Skeletal muscle cell (primary cell): ENCODE data around the gene EMILIN2.
"Not testable (repeated sequence)": the region's sequence is repeated elsewhere in the genome, so short reads cannot be mapped to it uniquely, and the experiment has no call there.

ENCODE experiments used
- DNase-seq: peaks from one replicate; pipeline ENCODE4 v3.0.0-alpha.2; 2010; ENCODE audit warnings: low read depth
- H3K4me3 ChIP-seq: 2 replicates; pipeline ENCODE4 v1.5.1; 2011; ENCODE audit warnings: low read depth, mild to moderate bottlenecking, control low read depth, low read length, moderate library complexity

EMILIN2 gene

GRCh38 chr18:2866465-2866864 is 19.7 kb downstream of the EMILIN2 start:
- H3K4me3 ChIP-seq, DNase-seq: not testable (repeated sequence)

- H3K4me3 ChIP-seq: no peak overlapping the region
- no peak for DNase-seq
Measured at GRCh38 chr18:2869207-2869606, 22.4 kb downstream of the EMILIN2 start.

DNA sequence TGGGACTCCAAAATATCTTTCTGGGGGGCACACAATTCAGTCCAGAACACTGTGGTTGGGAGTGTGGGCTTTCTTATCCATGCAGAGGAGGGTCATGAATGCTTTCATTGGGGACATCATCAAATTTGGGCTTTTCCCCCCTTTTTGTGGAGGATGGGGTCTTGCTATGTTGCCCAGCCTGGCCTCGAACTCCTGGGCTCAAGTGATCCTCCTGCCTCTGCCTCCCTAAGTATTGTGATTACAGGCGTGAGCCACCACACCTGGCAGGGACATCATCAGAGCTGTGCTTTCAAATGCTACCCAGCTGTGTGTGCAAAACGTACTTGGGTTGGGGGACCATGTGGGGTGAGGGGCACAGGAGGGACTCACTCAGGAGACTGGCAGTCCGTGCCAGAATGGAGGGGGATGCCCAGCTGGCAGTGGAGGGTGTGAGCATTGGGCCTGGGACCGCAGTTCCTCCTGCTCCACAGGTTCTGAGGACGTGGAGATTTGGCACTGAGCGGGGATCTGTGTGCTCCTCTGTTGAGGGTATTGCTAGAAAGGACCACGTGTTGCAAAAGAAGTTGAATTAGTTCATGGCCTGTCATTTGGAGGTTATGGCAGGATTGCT is 24.4 kb downstream of the EMILIN2 start:
- DNase-seq: no peak
- no peak overlapping the region for H3K4me3 ChIP-seq

GRCh38 chr18:2872095-2872494 is 25.3 kb downstream of the EMILIN2 start:
- H3K4me3 ChIP-seq: no peak overlapping the region
- no peak for DNase-seq

GRCh38 chr18:2874765-2875164 is 28.0 kb downstream of the EMILIN2 start:
- no peak for DNase-seq
- H3K4me3 ChIP-seq: no peak overlapping the region

- H3K4me3 ChIP-seq: no peak overlapping the region
- no peak for DNase-seq
Measured at GRCh38 chr18:2878656-2879330, 32.0 kb downstream of the EMILIN2 start.

- no peak overlapping the region for H3K4me3 ChIP-seq
- DNase-seq: no peak
Measured at GRCh38 chr18:2879889-2880288, 33.1 kb downstream of the EMILIN2 start.

- DNase-seq: no peak
- no peak overlapping the region for H3K4me3 ChIP-seq
Measured at GRCh38 chr18:2880473-2880872, 33.7 kb downstream of the EMILIN2 start.

DNA sequence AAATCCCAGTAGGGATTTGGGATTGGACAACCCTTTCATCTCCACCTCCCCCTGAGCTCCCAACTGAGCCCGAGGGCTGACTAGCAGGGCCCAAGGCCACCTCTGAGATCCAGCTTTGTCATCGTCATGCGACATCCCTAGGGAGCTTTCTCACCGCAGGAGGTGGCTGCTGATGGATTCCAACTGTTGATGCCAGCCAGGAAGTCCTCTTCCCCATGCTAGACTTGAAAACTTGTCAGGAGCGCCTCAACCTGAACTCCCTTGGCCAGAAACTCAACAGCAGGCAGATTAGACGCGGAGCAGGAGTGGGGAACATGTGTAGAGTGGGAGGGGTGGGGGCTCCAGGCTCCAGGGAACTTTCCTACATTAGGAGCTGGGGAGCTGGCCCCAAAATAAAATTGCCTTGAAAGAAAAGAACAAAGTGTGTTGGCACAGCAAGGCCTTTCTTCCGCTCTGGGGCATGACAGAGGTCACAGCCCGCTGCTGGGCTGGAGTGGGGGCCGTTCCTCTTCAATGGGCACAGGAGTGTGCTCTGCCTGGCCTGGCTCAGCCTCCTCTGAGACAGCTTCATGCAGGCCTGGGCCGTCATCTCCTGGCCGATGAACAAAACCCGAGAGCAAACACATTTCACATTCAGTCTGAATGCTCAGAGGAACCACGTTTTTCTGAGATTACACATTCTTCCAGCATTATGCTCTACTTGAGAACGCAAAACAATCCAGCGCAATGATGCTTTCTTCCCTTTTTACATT is 34.5 kb downstream of the EMILIN2 start:
- DNase-seq: peak; percentile 81
- no peak overlapping the region for H3K4me3 ChIP-seq

DNA sequence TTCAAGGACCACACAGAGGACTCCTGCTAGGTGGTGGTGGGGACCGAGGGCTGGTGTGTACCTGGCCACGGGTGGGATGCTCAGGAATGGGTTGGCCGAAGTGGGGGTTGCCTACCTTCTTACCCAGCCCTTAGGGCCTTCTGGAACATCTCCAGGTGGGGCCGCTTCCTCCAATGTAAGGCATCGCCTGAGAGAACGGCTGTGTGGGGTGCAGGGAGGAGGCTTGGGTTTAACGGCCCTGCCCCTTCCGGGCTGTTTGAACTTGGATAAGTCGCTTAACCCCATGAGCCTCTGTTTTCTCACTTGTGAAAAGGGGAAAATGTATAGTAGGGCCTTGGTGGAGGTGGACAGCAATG is 35.0 kb downstream of the EMILIN2 start:
- no peak overlapping the region for H3K4me3 ChIP-seq
- DNase-seq: no peak

DNA sequence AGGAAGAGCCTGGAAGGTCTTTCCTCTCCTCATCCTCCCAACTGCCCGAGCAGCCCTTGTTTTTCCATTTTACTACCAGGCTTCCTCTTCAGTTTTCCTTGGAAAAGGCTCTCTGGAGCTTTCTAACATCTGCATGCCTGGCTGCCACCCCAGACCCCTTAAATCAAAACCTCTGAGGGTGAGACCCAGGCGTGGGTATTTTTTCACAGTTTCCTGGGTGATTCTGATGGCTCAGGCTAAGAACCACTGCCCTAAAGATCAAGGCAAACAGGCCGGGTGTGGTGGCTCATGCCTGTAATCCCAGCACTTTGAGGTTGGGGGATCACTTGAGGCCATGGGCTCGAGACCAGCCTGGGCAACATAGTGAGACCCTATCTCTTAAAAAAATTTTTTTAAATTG is 35.4 kb downstream of the EMILIN2 start:
- DNase-seq: no peak

GRCh38 chr18:2883076-2883735 is 36.4 kb downstream of the EMILIN2 start:
- no peak overlapping the region for H3K4me3 ChIP-seq

More for the DNA sequence above, 35.4 kb downstream of the EMILIN2 start:
- no peak overlapping the region for H3K4me3 ChIP-seq

GRCh38 chr18:2884706-2885285 is 38.0 kb downstream of the EMILIN2 start:
- no peak for DNase-seq
- no peak overlapping the region for H3K4me3 ChIP-seq

More at GRCh38 chr18:2883076-2883735, 36.4 kb downstream of the EMILIN2 start:
- DNase-seq: no peak

DNA sequence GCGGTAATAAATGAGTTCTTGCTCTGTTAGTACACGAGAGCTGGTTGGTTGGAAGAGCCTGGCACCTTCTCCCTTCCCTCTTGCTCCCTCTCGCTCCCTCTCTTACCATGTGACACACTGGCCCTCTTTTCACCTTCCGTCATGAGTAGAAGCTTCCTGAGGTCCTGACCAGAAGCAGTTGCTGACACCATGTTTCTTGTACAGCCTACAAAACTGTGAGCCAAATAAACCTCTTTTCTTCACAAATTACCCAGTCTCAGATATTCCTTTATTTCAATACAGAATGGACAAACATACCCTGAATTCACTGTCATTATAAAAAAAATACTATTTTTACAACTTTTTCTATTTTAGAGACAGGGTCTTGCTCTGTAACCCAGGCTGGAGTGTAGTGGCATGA is 40.7 kb downstream of the EMILIN2 start:
- DNase-seq: no peak

GRCh38 chr18:2889761-2890192 is 43.0 kb downstream of the EMILIN2 start:
- no peak for DNase-seq
- no peak overlapping the region for H3K4me3 ChIP-seq

More for the DNA sequence above, 40.7 kb downstream of the EMILIN2 start:
- H3K4me3 ChIP-seq: no peak overlapping the region

DNA sequence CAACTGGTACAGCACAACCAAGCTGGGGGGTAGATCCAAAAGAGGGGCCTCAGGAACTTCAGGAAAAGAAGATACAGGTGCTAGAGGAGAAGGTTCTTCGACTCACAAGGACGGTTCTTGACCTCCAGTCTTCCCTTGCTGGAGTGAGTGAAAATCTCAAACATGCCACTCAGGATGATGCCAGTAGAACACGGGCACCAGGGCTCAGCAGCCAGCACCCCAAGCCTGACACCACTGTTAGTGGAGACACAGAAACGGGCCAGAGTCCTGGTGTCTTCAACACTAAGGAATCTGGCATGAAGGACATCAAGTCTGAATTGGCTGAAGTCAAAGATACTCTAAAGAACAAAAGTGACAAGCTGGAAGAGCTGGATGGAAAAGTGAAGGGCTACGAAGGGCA is 43.8 kb downstream of the EMILIN2 start:
- no peak for DNase-seq
- H3K4me3 ChIP-seq: no peak overlapping the region

DNA sequence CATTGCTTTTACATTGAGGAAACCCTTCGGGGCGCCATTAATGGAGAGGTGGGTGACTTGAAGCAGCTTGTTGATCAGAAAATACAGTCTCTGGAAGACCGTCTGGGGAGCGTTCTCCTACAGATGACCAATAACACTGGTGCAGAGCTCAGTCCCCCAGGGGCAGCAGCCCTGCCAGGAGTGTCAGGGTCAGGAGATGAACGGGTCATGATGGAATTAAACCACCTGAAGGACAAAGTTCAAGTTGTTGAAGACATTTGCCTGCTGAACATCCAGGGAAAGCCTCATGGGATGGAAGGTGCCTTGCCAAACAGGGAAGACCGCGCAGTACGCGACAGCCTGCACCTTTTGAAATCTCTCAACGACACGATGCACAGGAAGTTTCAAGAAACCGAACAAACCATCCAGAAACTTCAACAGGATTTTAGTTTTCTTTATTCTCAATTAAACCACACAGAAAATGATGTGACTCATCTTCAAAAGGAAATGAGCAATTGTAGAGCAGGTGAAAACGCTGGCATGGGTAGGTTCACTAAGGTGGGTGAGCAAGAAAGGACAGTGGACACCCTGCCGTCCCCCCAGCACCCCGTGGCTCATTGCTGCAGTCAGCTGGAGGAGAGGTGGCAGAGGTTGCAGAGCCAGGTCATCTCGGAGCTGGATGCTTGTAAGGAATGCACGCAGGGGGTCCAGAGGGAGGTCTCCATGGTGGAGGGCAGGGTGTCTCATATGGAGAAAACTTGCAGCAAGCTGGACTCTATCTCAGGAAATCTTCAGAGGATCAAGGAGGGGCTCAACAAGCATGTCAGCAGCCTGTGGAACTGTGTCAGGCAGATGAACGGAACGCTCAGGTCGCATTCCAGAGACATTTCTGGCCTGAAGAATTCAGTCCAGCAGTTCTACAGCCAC is 45.0 kb downstream of the EMILIN2 start:
- H3K4me3 ChIP-seq: no peak overlapping the region
- DNase-seq: no peak

DNA sequence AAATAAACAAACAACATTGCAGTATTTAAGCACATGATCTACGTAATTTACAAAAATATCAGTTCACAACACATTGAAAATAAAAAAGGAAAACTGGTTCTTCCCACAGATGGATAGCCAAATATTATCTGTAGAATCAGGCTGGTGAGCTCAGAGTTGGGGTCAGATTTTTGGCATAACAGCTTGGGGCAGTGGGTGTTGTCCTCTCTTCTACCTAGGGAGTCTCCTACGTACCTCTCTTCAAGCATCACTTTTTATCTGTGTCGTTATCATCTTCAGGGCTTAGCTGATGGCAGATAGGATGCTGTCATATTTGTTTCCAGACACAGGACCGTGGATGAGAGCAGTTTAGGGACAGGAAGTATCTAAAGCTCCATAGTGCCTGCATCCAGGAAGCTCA is 46.2 kb downstream of the EMILIN2 start:
- H3K4me3 ChIP-seq: no peak overlapping the region
- no peak for DNase-seq

DNA sequence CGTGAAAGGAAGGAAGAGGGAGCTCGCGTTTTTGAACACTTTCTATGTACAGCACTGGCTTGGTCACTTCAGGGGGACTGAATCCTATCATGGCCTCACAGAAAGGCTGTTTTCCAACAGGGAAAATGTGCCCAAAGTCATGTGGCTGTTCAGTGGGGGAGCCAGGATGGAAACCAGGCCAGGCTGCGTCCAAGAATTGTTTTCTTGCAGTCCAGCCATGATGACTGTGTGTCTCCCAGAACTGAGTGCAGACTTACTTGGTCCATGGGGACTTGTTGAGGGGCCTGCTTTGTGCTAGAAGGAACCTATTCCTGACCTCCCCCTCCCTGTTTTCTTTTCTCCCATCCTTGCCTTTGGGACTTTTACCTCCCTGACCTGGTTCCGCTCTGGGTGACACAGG is 46.9 kb downstream of the EMILIN2 start:
- H3K4me3 ChIP-seq: no peak overlapping the region
- DNase-seq: no peak
